Uterus (tissue), 4 donors: Measurements from ENCODE around the gene ARFGAP2. TPM values are rescaled to one million over a fixed set of nuclear protein-coding genes. Genes with fewer than 3 reads are reported as not detected.

Source experiments
- DNase-seq, 2 donors: peaks; one replicate each; pipeline ENCODE4 v3.0.0-alpha.2; 2019 to 2020
- H3K27ac ChIP-seq, 2 donors: fragments of 200-600 bp; sonication (generic); 1 replicate in 1 of 2; 2 replicates in 1 of 2; pipeline ENCODE4 v1.5.1; 2016 to 2018
- H3K27me3 ChIP-seq, 2 donors: fragments of 200-600 bp; sonication (generic); one replicate each; pipeline ENCODE4 v1.5.1; 2018 to 2019; ENCODE audit warnings: control low read depth in 1 of 2
- H3K36me3 ChIP-seq, 2 donors: fragments of 200-600 bp; sonication (generic); one replicate each; pipeline ENCODE4 v1.5.1; 2019; ENCODE audit warnings: control low read depth in 1 of 2
- H3K4me1 ChIP-seq, 2 donors: fragments of 200-600 bp; sonication (generic); one replicate each; pipeline ENCODE4 v1.5.1; 2018 to 2019; ENCODE audit warnings: control low read depth in 1 of 2
- H3K4me3 ChIP-seq, 2 donors: fragments of 200-600 bp; sonication (generic); 1 replicate in 1 of 2; 2 replicates in 1 of 2; pipeline ENCODE4 v1.5.1; 2018 to 2019; ENCODE audit warnings: mild to moderate bottlenecking in 1 of 2
- H3K9me3 ChIP-seq, 2 donors: fragments of 200-600 bp; sonication (generic); one replicate each; pipeline ENCODE4 v1.5.1; 2019; ENCODE audit warnings: control low read depth in 1 of 2
- CTCF ChIP-seq, 4 experiments: fragments of 200-600 bp in 2 of 4; fragments of 450-650 bp in 2 of 4; sonication (generic) in 2 of 4; IDR thresholded peaks; one replicate each; pipeline ENCODE4 v1.5.1; 2016 to 2019; ENCODE audit warnings: antibody characterized with exemption in 4 of 4, mild to moderate bottlenecking in 2 of 4, moderate library complexity in 1 of 4
- POLR2A ChIP-seq, 2 donors: fragments of 450-650 bp; IDR thresholded peaks; one replicate each; pipeline ENCODE4 v1.6.1; 2016; ENCODE audit warnings: antibody characterized with exemption in 2 of 2, mild to moderate bottlenecking in 1 of 2, moderate library complexity in 1 of 2
- intact Hi-C: fragments of 100-400 bp; cut with DNase I; formaldehyde crosslinking; loops from one replicate; pipeline ENCODE4 v1.15.1; 2023; ENCODE audit warnings: low total_unique reads
- total RNA-seq, 4 donors: library from RNA; depleted of rRNA in 3 of 4; stranded (reverse); fragments of >200 nt in 3 of 4; gene quantifications; one replicate each; pipeline versions ENCODE4 v1.1.0 to v1.2.4, GENCODE V29; 2014 to 2023
- donor health status: DM: yes; HTN: yes; CAD: no.

Gene ARFGAP2
- total RNA-seq, 4 donors from 2014 or later: 57.4 to 243 (median 151) TPM

GRCh38 chr11:47139878-47140277, 36.8 kb downstream of the ARFGAP2 start:
- H3K27me3 ChIP-seq: no peaks in the 10 kb centered on the region
- H3K36me3 ChIP-seq: no peaks in the 10 kb centered on the region
- no peaks in the 10 kb centered on the region for H3K9me3 ChIP-seq
- DNase-seq: no peak
- TF ChIP-seq POLR2A (IDR thresholded peaks at IDR 0.05) (no peak), CTCF (IDR thresholded peaks at IDR 0.05) (no peak)
- no peaks in the 10 kb centered on the region for H3K4me1 ChIP-seq
- no peak overlapping the region for H3K27ac ChIP-seq
- no peak overlapping the region for H3K4me3 ChIP-seq
- intact Hi-C loops: no loop called here

GRCh38 chr11:47137476-47137875, 39.2 kb downstream of the ARFGAP2 start:
- no peaks in the 10 kb centered on the region for H3K36me3 ChIP-seq
- no peak overlapping the region for H3K4me3 ChIP-seq
- H3K4me1 ChIP-seq: no peaks in the 10 kb centered on the region
- no peak for TF ChIP-seq CTCF (IDR thresholded peaks at IDR 0.05)
- no peak for TF ChIP-seq POLR2A (IDR thresholded peaks at IDR 0.05)
- H3K27ac ChIP-seq: no peak overlapping the region
- H3K27me3 ChIP-seq: no peaks in the 10 kb centered on the region
- DNase-seq: no peak
- intact Hi-C loops: no loop called here
- H3K9me3 ChIP-seq: no peaks in the 10 kb centered on the region

- intact Hi-C loops: no loop called here
- H3K27me3 ChIP-seq: no peaks in the 10 kb centered on the region
- no peaks in the 10 kb centered on the region for H3K36me3 ChIP-seq
- no peaks in the 10 kb centered on the region for H3K4me1 ChIP-seq
- H3K4me3 ChIP-seq: no peak overlapping the region
- DNase-seq: no peak
- H3K27ac ChIP-seq: no peak overlapping the region
- no peaks in the 10 kb centered on the region for H3K9me3 ChIP-seq
- TF ChIP-seq POLR2A (IDR thresholded peaks at IDR 0.05): no peak
- no peak for TF ChIP-seq CTCF (IDR thresholded peaks at IDR 0.05)
Observed at GRCh38 chr11:47136921-47137320, 39.8 kb downstream of the ARFGAP2 start.

- H3K9me3 ChIP-seq: no peaks in the 10 kb centered on the region
- no peaks in the 10 kb centered on the region for H3K4me1 ChIP-seq
- H3K36me3 ChIP-seq: no peaks in the 10 kb centered on the region
- H3K4me3 ChIP-seq: no peak overlapping the region
- no peak overlapping the region for H3K27ac ChIP-seq
- intact Hi-C loops: no loop called here
- H3K27me3 ChIP-seq: no peaks in the 10 kb centered on the region
- TF ChIP-seq CTCF (IDR thresholded peaks at IDR 0.05) (no peak), POLR2A (IDR thresholded peaks at IDR 0.05) (no peak)
- DNase-seq: no peak
Observed at GRCh38 chr11:47136327-47136726, 40.4 kb downstream of the ARFGAP2 start.

GRCh38 chr11:47132981-47133380, 43.7 kb downstream of the ARFGAP2 start:
- Histone ChIP-seq H3K27me3 (no peaks in the 10 kb centered on the region), H3K36me3 (no peaks in the 10 kb centered on the region), H3K4me1 (no peaks in the 10 kb centered on the region), H3K4me3 (no peak overlapping the region), H3K9me3 (no peaks in the 10 kb centered on the region), H3K27ac (no peak overlapping the region)
- TF ChIP-seq CTCF (IDR thresholded peaks at IDR 0.05) (no peak), POLR2A (IDR thresholded peaks at IDR 0.05) (no peak)
- DNase-seq: no peak
- intact Hi-C loops: no loop called here
